Stimulated activated memory B cell treated with anti-CD40 and anti-IgM and Interleukin-4, amounts not matched to agents 10 μg/mL and 1 μg/mL and 100 μg/mL, for 72 hours (primary cell): ENCODE results near the gene ETFDH.
A peak's percentile ranks its signal among the peaks of the same experiment; 100 is the strongest.
"Not testable (repeated sequence)": the region's sequence is repeated elsewhere in the genome, so short reads cannot be mapped to it uniquely, and the experiment has no call there.

Experiments
- ATAC-seq: fragments of 150-1000 bp; cut with Tn5 transposase; 2 replicates; pipeline ENCODE4 v1.10.0; 2021
- H3K27ac Mint-ChIP-seq: one replicate; pipeline ENCODE4 v1.8.0; 2022; ENCODE audit warnings: mild to moderate bottlenecking, mixed read lengths
- H3K27me3 Mint-ChIP-seq: one replicate; pipeline ENCODE4 v1.8.0; 2022; ENCODE audit warnings: mixed read lengths
- H3K36me3 Mint-ChIP-seq: one replicate; pipeline ENCODE4 v1.8.0; 2022; ENCODE audit warnings: mixed read lengths
- H3K4me1 Mint-ChIP-seq: one replicate; pipeline ENCODE4 v1.8.0; 2022; ENCODE audit warnings: mixed read lengths
- H3K4me3 Mint-ChIP-seq: one replicate; pipeline ENCODE4 v1.8.0; 2022; ENCODE audit warnings: mild to moderate bottlenecking, moderate library complexity, mixed read lengths
- H3K9me3 Mint-ChIP-seq: one replicate; pipeline ENCODE4 v1.8.0; 2022; ENCODE audit warnings: mixed read lengths

ETFDH gene

DNA sequence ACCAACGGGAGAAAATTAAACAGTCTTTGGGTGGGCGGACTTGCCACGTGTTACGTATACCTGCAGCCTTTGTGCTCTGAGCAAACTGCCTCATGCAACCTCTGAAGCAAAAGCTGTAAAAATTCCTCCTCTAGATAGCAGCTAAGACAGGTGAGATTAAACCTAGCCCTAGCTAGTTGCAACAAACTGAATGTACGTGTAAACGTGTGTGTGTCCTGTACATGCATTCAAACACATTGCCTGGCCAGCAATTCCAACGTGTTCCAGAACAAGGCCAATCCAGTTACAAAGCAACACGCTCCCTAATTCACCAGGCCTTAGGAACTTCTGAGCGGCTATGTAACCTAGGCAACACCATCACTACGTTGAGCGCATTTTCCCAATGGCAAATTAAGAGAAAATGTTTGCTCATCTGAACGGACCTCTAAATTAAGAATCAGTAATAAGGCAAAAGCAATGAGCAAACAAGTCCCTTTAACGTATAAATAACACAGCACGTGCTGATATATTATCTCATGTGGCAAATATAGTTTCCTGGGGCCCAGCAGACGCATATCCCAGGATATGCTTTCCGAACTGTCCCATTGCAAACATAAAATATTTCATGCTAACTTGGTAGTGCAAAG lies 50.3 kb downstream of the ETFDH start:
- H3K4me3 Mint-ChIP-seq, result peak overlapping the region; percentile 91
- H3K27ac Mint-ChIP-seq, result peak overlapping the region; percentile 91
- H3K27me3 Mint-ChIP-seq, result peaks cover 12% of the 10 kb centered on the region
- H3K36me3 Mint-ChIP-seq, result peaks cover 33% of the 10 kb centered on the region
- no peak for ATAC-seq
- H3K9me3 Mint-ChIP-seq, result no peaks in the 10 kb centered on the region
- peaks cover 16% of the 10 kb centered on the region for H3K4me1 Mint-ChIP-seq

DNA sequence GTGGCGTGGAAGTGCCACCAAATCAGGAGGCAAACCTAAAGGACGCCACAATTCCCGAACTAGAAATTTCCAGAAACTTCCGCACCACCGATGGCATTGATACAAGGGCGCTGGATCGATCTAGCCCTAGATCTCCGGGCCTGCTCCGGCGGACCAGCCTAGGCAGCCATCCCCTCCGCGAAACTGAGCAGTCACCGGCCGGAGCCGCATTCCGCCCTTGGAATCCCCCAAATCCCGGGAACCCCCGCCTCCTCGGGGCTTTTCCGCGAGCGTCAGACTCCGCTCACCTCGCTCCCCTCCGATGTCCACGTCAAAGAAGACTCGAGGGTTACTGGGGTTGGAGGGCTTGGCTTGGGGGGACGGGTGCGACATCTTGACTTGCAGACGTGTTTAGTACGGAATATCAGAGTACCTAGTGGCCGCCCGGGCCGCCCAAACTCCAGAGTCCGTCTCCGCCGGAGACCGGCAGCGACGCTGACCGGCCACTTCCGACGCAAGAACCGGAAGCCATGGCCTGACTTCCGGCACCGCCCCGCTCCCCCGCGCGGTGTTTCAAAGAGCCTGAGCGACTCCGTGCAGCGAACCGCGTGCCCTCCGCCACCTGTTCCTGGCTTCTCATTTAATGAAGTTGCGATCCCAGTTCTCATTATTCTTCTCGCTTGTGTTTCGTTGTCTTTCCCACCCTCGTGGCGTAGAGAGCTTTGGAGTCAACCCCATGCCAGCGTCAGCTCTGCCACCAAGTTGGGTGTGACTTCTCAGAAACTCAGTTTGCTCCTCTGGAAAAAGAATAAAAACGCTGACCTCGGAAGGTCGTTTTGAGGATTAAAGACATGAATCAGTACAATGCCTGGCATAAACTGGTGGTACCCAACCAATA lies 51.1 kb downstream of the ETFDH start, which contains the start of gene PPID:
Gene PPID, minus strand, starts transcription at position 480 of the 877 bp plus-strand sequence. Its CDS starts 108 bp downstream, at position 372.
- H3K27ac Mint-ChIP-seq, result peak within 1 kb of the TSS; percentile 91
- H3K4me1 Mint-ChIP-seq, result peaks cover 16% of the 10 kb centered on the region
- ATAC-seq, result peak; percentile 96
- H3K4me3 Mint-ChIP-seq, result peak within 1 kb of the TSS; percentile 91
- no peaks in the 10 kb centered on the region for H3K9me3 Mint-ChIP-seq
- peaks cover 26% of the 10 kb centered on the region for H3K36me3 Mint-ChIP-seq
- peaks cover 12% of the 10 kb centered on the region for H3K27me3 Mint-ChIP-seq

DNA sequence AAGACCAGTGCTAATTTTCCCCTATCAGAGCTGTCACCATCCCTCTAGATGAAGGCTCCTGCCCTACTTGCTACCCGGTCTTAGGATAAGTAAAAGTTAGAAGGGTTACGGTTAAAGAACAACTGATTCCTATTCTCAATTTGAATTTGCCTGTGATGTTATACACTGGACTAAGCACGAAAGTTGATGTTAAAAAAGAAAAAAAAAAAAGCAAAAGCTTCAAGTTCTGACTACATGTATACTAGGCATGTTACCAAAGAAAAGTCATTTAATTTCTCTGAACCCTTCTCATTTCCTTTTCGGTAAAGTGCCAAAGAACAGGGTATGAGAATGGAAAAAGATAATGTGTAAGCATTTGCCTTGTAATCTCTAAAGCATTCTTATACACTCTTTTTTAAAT lies 52.5 kb downstream of the ETFDH start:
- H3K4me1 Mint-ChIP-seq, result peaks cover 16% of the 10 kb centered on the region

DNA sequence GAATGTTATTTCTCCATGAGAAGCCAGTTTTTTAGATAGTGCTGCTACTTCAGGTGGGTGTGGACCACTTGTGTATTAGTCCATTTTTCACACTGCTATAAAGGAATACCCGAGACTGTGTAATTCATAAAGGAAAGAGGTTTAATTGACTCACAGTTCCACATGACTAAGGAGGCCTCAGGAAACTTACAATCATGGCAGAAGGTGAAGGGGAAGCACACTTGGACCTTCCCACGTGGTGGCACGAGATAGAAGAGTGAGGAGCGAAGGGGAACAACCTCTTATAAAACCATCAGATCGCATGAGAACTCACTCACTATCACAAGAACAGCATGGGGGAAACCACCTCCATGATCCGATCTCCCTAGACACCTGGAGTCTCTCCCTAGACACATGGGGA lies 54.5 kb downstream of the ETFDH start:
- peaks cover 2% of the 10 kb centered on the region for H3K36me3 Mint-ChIP-seq
- H3K4me1 Mint-ChIP-seq, result peaks cover 9% of the 10 kb centered on the region
- no peak for ATAC-seq
- H3K27ac Mint-ChIP-seq, result no peak overlapping the region
- no peaks in the 10 kb centered on the region for H3K9me3 Mint-ChIP-seq
- H3K4me3 Mint-ChIP-seq, result no peak overlapping the region
- peaks cover 41% of the 10 kb centered on the region for H3K27me3 Mint-ChIP-seq

More for the DNA sequence above, 52.5 kb downstream of the ETFDH start:
- peak overlapping the region; percentile 9 for H3K4me3 Mint-ChIP-seq
- peaks cover 24% of the 10 kb centered on the region for H3K27me3 Mint-ChIP-seq
- ATAC-seq, result no peak
- H3K27ac Mint-ChIP-seq, result peak overlapping the region; percentile 91
- no peaks in the 10 kb centered on the region for H3K9me3 Mint-ChIP-seq
- peaks cover 13% of the 10 kb centered on the region for H3K36me3 Mint-ChIP-seq

DNA sequence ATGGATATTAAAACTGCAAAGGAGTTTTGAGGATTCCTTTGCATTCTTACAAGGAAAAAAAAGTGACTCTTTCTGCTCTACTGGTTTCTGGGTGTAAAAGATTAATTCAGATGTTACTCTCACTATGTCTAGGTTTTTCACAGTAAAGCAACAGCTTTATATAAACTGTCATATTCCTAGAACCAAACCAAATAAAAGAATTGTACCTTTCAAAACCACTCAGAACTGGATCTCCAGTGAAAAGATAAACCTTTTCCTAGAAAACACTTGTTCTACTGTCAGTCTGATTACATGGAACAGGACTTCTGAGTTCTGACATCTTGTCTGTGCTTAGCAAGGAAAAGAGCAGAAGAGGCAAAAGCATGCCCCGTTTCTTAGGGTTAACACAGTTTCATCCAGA lies 56.1 kb downstream of the ETFDH start:
- no peaks in the 10 kb centered on the region for H3K36me3 Mint-ChIP-seq
- H3K4me3 Mint-ChIP-seq, result no peak overlapping the region
- H3K4me1 Mint-ChIP-seq, result no peaks in the 10 kb centered on the region
- no peak overlapping the region for H3K27ac Mint-ChIP-seq
- no peak for ATAC-seq
- no peaks in the 10 kb centered on the region for H3K9me3 Mint-ChIP-seq
- H3K27me3 Mint-ChIP-seq, result peaks cover 56% of the 10 kb centered on the region

DNA sequence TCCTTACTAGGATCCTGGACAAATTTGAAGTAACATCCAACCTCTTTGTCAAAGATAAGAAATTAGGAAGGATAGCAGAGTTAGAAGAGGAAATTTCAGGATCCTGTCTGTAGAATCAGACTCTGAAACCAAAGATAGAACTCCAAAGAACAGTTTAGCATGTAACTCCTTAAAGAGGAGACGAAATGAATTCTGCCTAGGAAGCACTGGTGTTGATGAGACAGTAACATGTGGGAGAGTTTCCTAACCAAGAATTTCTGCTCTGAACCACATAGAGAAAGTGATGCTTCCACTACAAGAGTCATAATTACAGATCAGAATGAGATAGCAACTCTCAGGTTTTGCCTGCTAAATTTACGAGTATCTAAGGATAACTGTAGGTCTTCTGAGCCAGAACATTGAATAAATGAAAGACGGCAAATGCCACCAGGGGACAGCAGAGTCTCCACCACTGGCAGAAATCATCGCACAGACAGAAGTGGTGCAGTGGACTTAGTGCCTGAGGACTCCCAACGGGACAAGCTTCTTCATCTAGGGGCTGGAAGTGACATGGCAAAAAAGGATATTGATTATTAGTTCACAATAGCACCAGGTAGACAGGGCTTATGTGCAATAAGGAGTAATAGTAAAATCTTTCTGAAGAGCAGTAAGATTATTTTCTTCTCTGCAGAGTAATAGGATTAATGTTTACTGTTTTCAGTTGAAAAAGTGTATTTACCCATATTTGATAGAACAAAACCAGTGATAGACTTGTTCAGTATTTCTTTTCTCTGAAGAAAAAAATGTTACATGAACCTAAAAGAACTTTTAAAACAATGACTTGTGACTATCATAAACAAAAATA lies 57.8 kb downstream of the ETFDH start:
- H3K27ac Mint-ChIP-seq, result no peak overlapping the region

DNA sequence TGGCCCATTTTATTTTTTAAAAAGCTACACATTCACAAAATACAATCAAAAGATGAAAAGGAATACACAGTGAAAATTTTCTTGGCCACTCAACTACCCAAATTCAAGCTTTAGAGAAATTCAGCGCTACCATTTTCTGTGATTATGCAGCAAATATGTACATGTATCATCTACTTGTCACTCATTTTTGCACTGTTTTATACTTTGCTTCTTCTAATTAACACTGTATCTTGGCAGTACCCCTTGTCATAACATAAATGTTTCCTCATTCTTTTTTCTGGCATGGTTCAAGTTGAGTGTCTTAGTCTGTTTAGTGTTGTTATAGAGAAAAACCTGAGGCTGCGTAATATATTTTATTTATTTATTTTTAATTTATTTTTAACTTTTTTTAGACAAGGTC lies 66.8 kb downstream of the ETFDH start:
- no peak overlapping the region for H3K27ac Mint-ChIP-seq
- peaks cover 18% of the 10 kb centered on the region for H3K27me3 Mint-ChIP-seq
- no peak overlapping the region for H3K4me3 Mint-ChIP-seq
- H3K36me3 Mint-ChIP-seq, result no peaks in the 10 kb centered on the region
- ATAC-seq, result no peak
- H3K9me3 Mint-ChIP-seq, result no peaks in the 10 kb centered on the region
- no peaks in the 10 kb centered on the region for H3K4me1 Mint-ChIP-seq

More for the DNA sequence above, 57.8 kb downstream of the ETFDH start:
- Mint-ChIP-seq H3K4me1 (no peaks in the 10 kb centered on the region), H3K36me3 (no peaks in the 10 kb centered on the region), H3K4me3 (no peak overlapping the region), H3K9me3 (no peaks in the 10 kb centered on the region), H3K27me3 (peaks cover 56% of the 10 kb centered on the region)
- ATAC-seq, result no peak

DNA sequence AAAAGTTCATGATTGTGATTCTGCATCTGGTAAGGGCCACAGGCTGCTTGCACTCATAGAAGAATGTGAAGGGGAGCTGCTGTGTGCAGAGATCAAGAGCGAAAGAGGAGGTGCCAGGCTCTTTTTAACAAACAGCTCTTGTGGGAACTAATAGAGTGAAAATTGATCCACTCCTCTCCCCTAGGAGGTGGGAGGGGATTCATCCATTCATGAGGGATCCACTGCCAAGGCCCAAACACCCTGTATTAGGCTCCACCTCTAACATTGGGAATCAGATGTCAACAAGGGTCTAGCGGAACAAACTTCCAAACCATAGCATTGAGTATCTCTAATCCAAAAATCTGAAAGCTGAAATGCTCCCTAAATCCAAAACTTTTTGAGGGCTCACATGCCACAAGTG lies 67.5 kb downstream of the ETFDH start:
- no peak for ATAC-seq
- no peak overlapping the region for H3K27ac Mint-ChIP-seq
- no peak overlapping the region for H3K4me3 Mint-ChIP-seq
- no peaks in the 10 kb centered on the region for H3K9me3 Mint-ChIP-seq
- no peaks in the 10 kb centered on the region for H3K4me1 Mint-ChIP-seq
- H3K36me3 Mint-ChIP-seq, result no peaks in the 10 kb centered on the region
- H3K27me3 Mint-ChIP-seq, result peaks cover 18% of the 10 kb centered on the region

DNA sequence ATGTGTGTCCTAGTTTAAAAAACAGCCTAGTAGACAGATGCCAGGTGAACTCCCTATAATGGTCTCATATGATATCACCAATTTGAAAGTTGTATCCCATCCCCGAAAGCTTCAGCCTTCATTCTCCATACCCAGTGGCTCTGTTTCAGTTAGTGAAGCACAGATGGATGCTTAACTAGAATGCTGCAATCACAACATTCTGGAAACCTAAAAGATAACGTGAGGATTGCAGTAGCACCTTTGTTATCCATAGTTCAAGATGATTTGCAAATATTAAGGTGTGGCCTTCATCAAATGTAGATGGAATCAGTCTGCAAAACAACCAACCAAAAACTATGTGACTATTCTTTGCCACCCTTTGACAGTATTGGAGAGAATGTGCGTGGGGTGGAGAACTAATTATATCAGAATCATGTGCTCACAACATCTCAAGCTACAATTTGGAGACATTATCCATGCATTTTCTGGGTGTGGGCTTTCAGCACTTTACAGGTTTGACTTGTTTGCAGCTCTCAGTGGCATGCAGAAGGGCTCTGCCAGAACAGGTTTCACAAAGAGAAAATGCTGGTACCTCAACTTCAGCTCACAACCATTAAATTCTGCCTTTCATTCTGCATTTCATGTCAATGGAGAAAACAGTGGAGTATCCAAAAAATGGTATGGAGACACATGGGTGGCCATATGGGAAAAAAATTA lies 69.4 kb downstream of the ETFDH start:
- Mint-ChIP-seq H3K4me1 (no peaks in the 10 kb centered on the region), H3K27me3 (peaks cover 9% of the 10 kb centered on the region), H3K27ac (no peak overlapping the region), H3K36me3 (no peaks in the 10 kb centered on the region), H3K4me3 (no peak overlapping the region), H3K9me3 (no peaks in the 10 kb centered on the region)
- ATAC-seq, result no peak

DNA sequence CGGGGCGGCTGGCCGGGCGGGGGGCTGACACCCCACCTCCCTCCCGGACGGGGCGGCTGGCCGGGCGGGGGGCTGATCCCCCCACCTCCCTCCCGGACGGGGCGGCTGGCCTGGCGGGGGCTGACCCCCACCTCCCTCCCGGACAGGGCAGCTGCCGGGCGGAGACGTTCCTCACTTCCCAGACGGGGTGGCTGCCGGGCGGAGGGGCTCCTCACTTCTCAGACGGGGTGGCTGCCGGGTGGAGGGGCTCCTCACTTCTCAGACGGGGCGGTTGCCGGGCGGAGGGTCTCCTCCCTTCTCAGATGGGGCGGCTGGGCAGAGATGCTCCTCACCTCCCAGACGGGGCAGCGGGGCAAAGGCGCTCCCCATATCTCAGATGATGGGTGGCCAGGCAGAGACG lies 74.4 kb downstream of the ETFDH start:
- not testable (repeated sequence) for H3K4me3 Mint-ChIP-seq, H3K4me1 Mint-ChIP-seq, H3K9me3 Mint-ChIP-seq, H3K27ac Mint-ChIP-seq, ATAC-seq, H3K36me3 Mint-ChIP-seq, H3K27me3 Mint-ChIP-seq

DNA sequence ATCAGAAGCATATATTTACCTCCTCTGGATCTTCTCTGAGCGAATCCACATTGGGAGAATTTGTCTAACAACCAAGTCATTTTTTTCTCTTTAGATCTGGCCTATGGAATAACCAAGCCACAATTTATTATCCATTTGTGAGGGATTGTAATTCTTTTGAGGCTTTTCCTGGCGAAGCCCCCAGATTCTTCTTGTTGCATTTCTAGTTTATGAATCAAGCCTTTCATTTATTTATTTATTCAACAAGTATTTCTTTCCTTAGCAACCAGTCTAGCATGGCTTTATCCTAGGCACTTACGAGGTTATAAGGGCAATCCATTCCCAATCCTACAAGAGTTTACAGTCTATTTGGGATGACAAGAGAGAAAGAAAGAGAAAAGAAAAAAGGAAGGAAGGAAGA lies 78.3 kb downstream of the ETFDH start:
- no peak for ATAC-seq
- no peaks in the 10 kb centered on the region for H3K9me3 Mint-ChIP-seq
- H3K36me3 Mint-ChIP-seq, result no peaks in the 10 kb centered on the region
- H3K27ac Mint-ChIP-seq, result no peak overlapping the region
- peaks cover 5% of the 10 kb centered on the region for H3K27me3 Mint-ChIP-seq
- H3K4me1 Mint-ChIP-seq, result no peaks in the 10 kb centered on the region
- no peak overlapping the region for H3K4me3 Mint-ChIP-seq

DNA sequence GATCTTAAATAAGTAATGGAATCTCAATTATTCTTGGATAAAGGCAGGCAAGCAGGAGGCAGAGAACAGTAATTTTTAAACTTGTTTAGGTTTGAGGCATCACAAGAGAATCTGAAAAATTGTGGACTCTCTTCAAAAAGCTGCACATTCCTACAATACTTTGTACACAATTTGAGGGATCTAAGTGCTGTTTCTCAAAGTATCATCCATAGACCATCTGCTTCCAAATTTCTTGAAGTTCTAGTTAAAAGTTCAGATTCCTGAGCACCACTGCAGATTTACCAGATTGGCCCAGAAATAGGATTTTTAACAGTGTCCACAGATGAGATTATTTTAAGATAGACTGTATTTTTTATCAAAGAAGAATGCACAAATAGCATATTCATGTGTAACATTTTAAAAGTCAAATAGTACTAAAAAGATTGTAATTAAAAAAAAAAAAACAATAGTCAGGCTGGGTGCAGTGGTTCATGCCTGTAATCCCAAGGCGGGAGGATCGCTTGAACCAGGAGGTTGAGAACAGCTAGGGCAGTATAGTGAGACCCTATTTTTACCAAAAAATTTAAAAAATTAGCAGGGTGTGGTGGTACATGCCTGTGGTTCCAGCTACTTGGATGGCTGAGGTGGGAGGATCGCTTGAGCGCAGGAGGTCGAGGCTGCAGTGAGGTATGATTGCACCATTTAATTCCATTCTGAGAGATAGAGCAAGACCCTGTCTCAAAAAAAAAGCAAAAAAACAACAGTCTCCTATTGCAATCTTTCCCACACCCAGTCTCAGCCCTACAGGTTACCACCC lies 82.5 kb downstream of the ETFDH start:
- no peak for ATAC-seq
- H3K27ac Mint-ChIP-seq, result no peak overlapping the region
- peaks cover 47% of the 10 kb centered on the region for H3K27me3 Mint-ChIP-seq
- H3K4me1 Mint-ChIP-seq, result no peaks in the 10 kb centered on the region
- no peak overlapping the region for H3K4me3 Mint-ChIP-seq
- peaks cover 5% of the 10 kb centered on the region for H3K36me3 Mint-ChIP-seq
- peaks cover 13% of the 10 kb centered on the region for H3K9me3 Mint-ChIP-seq

DNA sequence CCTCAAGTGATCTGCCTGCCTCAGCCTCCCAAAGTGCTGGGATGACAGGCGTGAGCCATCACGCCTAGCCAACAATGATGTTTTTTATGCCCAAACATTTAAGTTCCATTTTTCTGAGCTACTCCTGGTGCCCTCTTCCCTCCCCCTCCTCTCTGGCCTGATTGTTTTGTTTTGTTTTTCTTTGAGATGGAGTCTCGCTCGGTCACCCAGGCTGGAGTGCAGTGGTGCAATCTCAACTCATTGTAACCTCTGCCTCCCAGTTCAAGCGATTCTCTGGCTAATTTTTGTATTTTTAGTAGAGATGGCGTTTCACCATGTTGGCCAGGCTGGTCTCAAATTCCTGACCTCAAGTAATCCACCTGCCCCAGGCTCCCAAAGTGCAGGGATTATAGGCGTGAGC lies 83.7 kb downstream of the ETFDH start:
- H3K27ac Mint-ChIP-seq, ATAC-seq, H3K4me3 Mint-ChIP-seq, H3K4me1 Mint-ChIP-seq, H3K36me3 Mint-ChIP-seq: not testable (repeated sequence)
- Mint-ChIP-seq H3K9me3 (peaks cover 13% of the 10 kb centered on the region), H3K27me3 (peaks cover 58% of the 10 kb centered on the region)

DNA sequence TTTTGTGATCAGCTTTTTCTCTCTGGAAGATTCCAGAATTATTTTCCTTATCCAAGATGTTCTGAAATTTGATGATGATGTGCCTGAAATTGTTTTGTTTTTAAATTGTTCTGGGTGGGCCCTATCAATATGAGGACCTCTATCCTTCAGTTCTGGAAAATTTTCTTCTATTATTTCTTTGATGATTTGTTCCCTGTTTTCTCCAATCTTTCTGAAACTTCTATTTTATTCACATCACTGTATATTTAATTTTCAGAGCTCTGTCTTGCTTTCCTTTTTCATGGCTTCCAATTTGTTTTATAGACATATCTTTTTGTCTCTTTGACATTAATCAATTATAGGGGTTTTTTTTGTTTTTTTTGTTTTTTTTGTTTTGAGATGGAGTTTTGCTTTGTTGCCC lies 84.5 kb downstream of the ETFDH start:
- H3K4me1 Mint-ChIP-seq, result no peaks in the 10 kb centered on the region
- no peak overlapping the region for H3K4me3 Mint-ChIP-seq
- H3K9me3 Mint-ChIP-seq, result peaks cover 13% of the 10 kb centered on the region
- H3K27me3 Mint-ChIP-seq, result peaks cover 66% of the 10 kb centered on the region
- no peak for ATAC-seq
- peaks cover 5% of the 10 kb centered on the region for H3K36me3 Mint-ChIP-seq
- H3K27ac Mint-ChIP-seq, result no peak overlapping the region
